Hepatocyte (in vitro differentiated cells): ENCODE results near the gene CECR2. TPM values are rescaled to one million over a fixed set of nuclear protein-coding genes. Genes with fewer than 3 reads are reported as not detected.
"Not testable (repeated sequence)": the region's sequence is repeated elsewhere in the genome, so short reads cannot be mapped to it uniquely, and the experiment has no call there.

Experiments
- DNase-seq: peaks from one replicate; pipeline ENCODE4 v3.0.0-alpha.2; 2016; ENCODE audit warnings: low spot score
- H2AFZ ChIP-seq: fragments of 200-600 bp; sonication (generic); 2 replicates; pipeline ENCODE4 v1.6.0; 2016; ENCODE audit warnings: antibody characterized with exemption, mild to moderate bottlenecking
- H3K27ac ChIP-seq: fragments of 200-600 bp; sonication (generic); 2 replicates; pipeline ENCODE4 v1.5.1; 2016; ENCODE audit warnings: mild to moderate bottlenecking
- H3K27me3 ChIP-seq: fragments of 200-600 bp; sonication (generic); 2 replicates; pipeline ENCODE4 v1.6.1; 2016
- H3K36me3 ChIP-seq: fragments of 200-600 bp; sonication (generic); replicated peaks from 2 replicates; pipeline ENCODE4 v1.5.1; 2016; ENCODE audit warnings: low read depth; ENCODE audit not compliant: insufficient read depth
- H3K4me1 ChIP-seq: fragments of 200-600 bp; sonication (generic); 2 replicates; pipeline ENCODE4 v1.5.1; 2016; ENCODE audit warnings: mild to moderate bottlenecking, moderate library complexity; ENCODE audit not compliant: insufficient read depth
- H3K4me2 ChIP-seq: fragments of 200-600 bp; sonication (generic); 2 replicates; pipeline ENCODE4 v1.6.0; 2016
- H3K4me3 ChIP-seq: fragments of 200-600 bp; sonication (generic); 2 replicates; pipeline ENCODE4 v1.5.1; 2016; ENCODE audit warnings: mild to moderate bottlenecking
- H3K79me2 ChIP-seq: fragments of 200-600 bp; sonication (generic); 2 replicates; pipeline ENCODE4 v1.6.0; 2017; ENCODE audit warnings: mild to moderate bottlenecking
- H3K9me2 ChIP-seq: fragments of 200-600 bp; sonication (generic); replicated peaks from 2 replicates; pipeline ENCODE4 v1.6.0; 2017; ENCODE audit warnings: mild to moderate bottlenecking; ENCODE audit not compliant: insufficient read depth
- H3K9me3 ChIP-seq: fragments of 200-600 bp; sonication (generic); 2 replicates; pipeline ENCODE4 v1.5.1; 2016; ENCODE audit warnings: low read depth, mild to moderate bottlenecking
- H4K20me1 ChIP-seq: fragments of 200-600 bp; sonication (generic); 2 replicates; pipeline ENCODE4 v1.6.0; 2016; ENCODE audit warnings: mild to moderate bottlenecking; ENCODE audit not compliant: insufficient read depth, poor library complexity, severe bottlenecking
- CTCF ChIP-seq: fragments of 200-600 bp; sonication (generic); IDR thresholded peaks from 2 replicates; pipeline ENCODE4 v1.5.1; 2016; ENCODE audit warnings: antibody characterized with exemption, mild to moderate bottlenecking; ENCODE audit not compliant: poor library complexity
- EZH2 ChIP-seq: fragments of 200-600 bp; sonication (generic); IDR thresholded peaks from 2 replicates; pipeline ENCODE4 v1.6.1; 2016; ENCODE audit warnings: antibody characterized with exemption, mild to moderate bottlenecking, borderline replicate concordance
- EZH2phosphoT487 ChIP-seq: fragments of 200-600 bp; sonication (generic); IDR thresholded peaks from one replicate; pipeline ENCODE4 v1.6.1; 2018; ENCODE audit warnings: antibody characterized with exemption, mild to moderate bottlenecking, low read depth, moderate library complexity; ENCODE audit not compliant: unreplicated experiment, severe bottlenecking
- WGBS: methylation state at CpG from one replicate; pipeline ENCODE4 v1.1.6; 2016; ENCODE audit warnings: low lambda C conversion rate; ENCODE audit errors: missing lambda C conversion rate; 5-methylcytosine and 5-hydroxymethylcytosine counted together
- polyA plus RNA-seq: library from polyadenylated mRNA; unstranded; fragments of >200 nt; fragmentation: Nextera tagmentation; extraction: Ambion mirVana; gene quantifications from 2 replicates; pipeline ENCODE4 v1.2.1, GENCODE V29; 2016
- total RNA-seq: library from RNA; depleted of rRNA; stranded (reverse); fragments of >200 nt; gene quantifications from 2 replicates; pipeline ENCODE4 v1.2.3, GENCODE V29; 2014

Gene CECR2
- total and polyA plus RNA-seq, 2 experiments from 2014 or later, result 2.2 to 3.6 TPM

- TF ChIP-seq EZH2, result no peak
- TF ChIP-seq EZH2phosphoT487, result no peak
- TF ChIP-seq CTCF, result no peak
- peak; percentile 63 for DNase-seq
- H3K4me2 ChIP-seq, result peak within 1 kb of the TSS; percentile 15
- 75% methylated on average over 17 of the region's 17 CpGs for WGBS
- H3K4me1 ChIP-seq, result peaks cover 7% of the 10 kb centered on the region
- H3K9me3 ChIP-seq, result no peaks in the 10 kb centered on the region
- no peaks in the 10 kb centered on the region for H3K9me2 ChIP-seq
- no peaks in the 10 kb centered on the region for H3K79me2 ChIP-seq
- peak within 1 kb of the TSS; percentile 63 for H3K27ac ChIP-seq
- H3K4me3 ChIP-seq, result no peak within 1 kb of the TSS
- no peaks in the 10 kb centered on the region for H4K20me1 ChIP-seq
- H2AFZ ChIP-seq, result no peak within 1 kb of the TSS
- H3K27me3 ChIP-seq, result no peaks in the 10 kb centered on the region
- H3K36me3 ChIP-seq, result no peaks in the 10 kb centered on the region
Measured at GRCh38 chr22:17562906-17563870, 193.9 kb downstream of the CECR2 start, which contains the start of gene SLC25A18. Gene SLC25A18 (plus strand): TSS chr22:17563498. CDS start chr22:17579945, 16,447 bp downstream.

DNA sequence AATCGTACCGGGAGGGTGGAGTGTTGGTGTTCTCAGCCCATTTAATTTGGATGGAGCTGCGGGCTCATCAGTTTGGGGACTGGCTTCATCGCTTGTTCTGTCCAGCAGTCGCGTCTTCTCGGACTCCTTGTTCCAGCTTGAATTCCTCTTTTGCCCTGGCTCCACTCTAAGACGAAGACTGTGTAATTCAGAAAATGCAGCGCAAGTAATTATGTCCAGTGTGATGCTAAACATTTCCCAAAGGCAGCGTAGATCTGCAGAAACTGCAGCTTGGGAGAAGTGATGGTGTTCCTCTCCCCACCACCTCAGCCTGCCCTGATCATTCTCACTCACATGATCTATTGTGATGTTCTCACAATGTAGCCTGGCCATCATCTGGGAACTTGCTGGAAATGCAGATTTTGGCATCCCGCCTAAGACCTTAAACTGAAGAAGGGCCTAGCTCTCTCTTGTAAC is 194.7 kb downstream of the CECR2 start:
- H3K4me2 ChIP-seq, result no peak overlapping the region
- H3K79me2 ChIP-seq, result no peaks in the 10 kb centered on the region
- no peaks in the 10 kb centered on the region for H3K9me2 ChIP-seq
- H3K4me3 ChIP-seq, result no peak overlapping the region
- no peak for DNase-seq
- H3K27me3 ChIP-seq, result no peaks in the 10 kb centered on the region
- H3K36me3 ChIP-seq, result no peaks in the 10 kb centered on the region
- no peak overlapping the region for H2AFZ ChIP-seq
- H3K27ac ChIP-seq, result no peak overlapping the region
- no peaks in the 10 kb centered on the region for H3K9me3 ChIP-seq
- WGBS, result 95% methylated on average over 11 of the region's 11 CpGs
- TF ChIP-seq EZH2phosphoT487 (no peak), EZH2 (no peak), CTCF (no peak)
- peaks cover 7% of the 10 kb centered on the region for H3K4me1 ChIP-seq
- H4K20me1 ChIP-seq, result no peaks in the 10 kb centered on the region

DNA sequence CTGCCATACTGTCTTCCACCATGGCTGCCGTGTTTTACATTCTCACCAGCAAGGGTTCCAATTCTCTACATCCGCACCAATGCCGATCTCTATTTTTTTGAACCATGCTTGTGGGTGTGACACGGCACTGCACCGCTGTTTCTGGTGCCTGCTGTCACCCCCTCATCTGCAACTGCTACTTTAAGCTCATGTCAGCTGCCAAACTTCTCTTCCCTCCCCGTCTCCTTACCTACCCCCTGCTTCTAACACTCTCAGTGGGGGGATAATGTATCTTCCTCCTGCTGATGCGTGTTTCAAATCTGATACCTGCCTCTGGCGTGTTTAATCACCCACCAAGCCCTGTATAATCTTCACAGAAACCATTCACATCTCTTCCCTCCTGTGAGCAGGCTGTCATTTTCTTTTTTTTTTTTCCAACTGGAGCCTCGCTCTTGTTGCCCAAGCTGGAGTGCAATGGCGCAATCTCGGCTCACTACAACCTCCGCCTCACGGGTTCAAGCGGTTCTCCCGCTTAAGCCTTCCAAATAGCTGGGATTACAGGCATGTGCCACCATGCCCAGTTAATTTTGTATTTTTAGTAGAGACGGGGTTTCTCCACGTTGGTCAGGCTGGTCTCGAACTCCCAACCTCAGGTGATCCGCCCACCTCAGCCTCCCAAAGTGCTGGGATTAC is 196.9 kb downstream of the CECR2 start:
- not testable (repeated sequence) for H2AFZ ChIP-seq, H3K36me3 ChIP-seq, H3K4me2 ChIP-seq, H3K9me2 ChIP-seq, H3K4me3 ChIP-seq, H3K27ac ChIP-seq, H3K79me2 ChIP-seq, H4K20me1 ChIP-seq, H3K27me3 ChIP-seq, H3K9me3 ChIP-seq, DNase-seq
- peaks cover 23% of the 10 kb centered on the region for H3K4me1 ChIP-seq
- WGBS, result 90% methylated on average over 19 of the region's 19 CpGs

- H3K36me3 ChIP-seq, result no peaks in the 10 kb centered on the region
- H3K27me3 ChIP-seq, result no peaks in the 10 kb centered on the region
- 96% methylated on average over 10 of the region's 10 CpGs for WGBS
- H4K20me1 ChIP-seq, result no peaks in the 10 kb centered on the region
- H2AFZ ChIP-seq, result no peak overlapping the region
- no peak for TF ChIP-seq CTCF
- TF ChIP-seq EZH2phosphoT487, result no peak
- TF ChIP-seq EZH2, result no peak
- H3K27ac ChIP-seq, result no peak overlapping the region
- DNase-seq, result no peak
- no peaks in the 10 kb centered on the region for H3K9me2 ChIP-seq
- no peak overlapping the region for H3K4me3 ChIP-seq
- H3K4me1 ChIP-seq, result peaks cover 26% of the 10 kb centered on the region
- no peak overlapping the region for H3K4me2 ChIP-seq
- no peaks in the 10 kb centered on the region for H3K9me3 ChIP-seq
- no peaks in the 10 kb centered on the region for H3K79me2 ChIP-seq
Measured at GRCh38 chr22:17566776-17567175, 197.5 kb downstream of the CECR2 start.
